ENCODE data around the gene INTS7.
"Not testable (repeated sequence)": the region's sequence is repeated elsewhere in the genome, so short reads cannot be mapped to it uniquely, and the experiment has no call there.

INTS7 gene

DNA sequence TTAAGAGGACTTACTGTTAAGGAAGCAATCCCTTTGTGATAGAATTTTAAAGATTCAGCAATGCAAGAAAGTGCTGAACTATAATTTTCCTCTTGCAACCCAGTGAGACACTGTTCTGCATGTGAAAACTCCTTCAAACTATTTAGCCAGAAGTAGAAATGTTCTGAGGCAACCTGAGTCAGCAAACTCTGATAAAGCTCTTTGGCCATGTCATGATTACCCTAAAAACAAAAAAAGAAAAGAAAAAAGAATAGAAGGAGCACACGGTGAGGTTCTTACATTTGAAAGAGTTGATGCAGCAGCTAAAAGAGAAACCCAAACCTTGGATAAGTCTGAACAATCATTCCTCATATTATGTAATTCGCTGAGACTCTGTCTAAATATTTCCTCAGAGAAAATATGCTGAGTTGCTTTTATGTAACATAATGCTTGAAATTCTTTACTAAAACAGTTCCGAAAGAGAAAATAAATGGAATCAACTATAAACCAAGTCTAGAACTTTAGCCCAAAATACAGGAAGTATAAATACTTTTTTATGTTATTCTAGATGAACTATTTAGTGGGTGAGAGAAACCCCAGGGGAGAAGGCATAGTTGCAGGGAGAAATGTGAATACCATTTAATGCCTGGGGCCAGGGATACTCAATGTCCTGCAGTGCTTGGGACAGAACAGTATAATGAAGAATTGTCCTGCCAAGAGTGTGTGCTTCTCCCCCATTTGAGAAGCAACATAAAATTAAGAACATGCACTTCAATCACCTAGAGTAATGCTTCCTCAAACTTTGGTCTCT is 60.0 kb downstream of the INTS7 start:
- no peak for DNase-seq

DNA sequence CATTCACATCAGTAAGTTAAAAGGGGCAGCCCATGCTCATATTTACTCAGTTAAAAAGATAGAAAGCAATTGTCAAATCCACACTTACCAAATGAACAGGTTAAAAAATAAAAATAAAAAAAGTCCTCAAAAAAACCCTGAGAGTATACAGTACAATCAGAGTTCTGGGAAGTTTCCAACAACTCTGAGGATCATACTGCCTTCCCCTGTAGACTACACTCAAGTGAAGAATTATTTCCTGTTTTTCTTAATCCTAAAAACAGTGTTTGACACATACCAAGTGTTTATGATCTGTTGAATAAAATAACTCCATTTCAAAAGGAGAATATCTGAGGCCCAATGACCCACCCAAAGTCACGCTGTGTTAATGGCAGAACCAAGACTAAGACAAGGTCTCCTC is 61.8 kb downstream of the INTS7 start:
- no peak for DNase-seq

DNA sequence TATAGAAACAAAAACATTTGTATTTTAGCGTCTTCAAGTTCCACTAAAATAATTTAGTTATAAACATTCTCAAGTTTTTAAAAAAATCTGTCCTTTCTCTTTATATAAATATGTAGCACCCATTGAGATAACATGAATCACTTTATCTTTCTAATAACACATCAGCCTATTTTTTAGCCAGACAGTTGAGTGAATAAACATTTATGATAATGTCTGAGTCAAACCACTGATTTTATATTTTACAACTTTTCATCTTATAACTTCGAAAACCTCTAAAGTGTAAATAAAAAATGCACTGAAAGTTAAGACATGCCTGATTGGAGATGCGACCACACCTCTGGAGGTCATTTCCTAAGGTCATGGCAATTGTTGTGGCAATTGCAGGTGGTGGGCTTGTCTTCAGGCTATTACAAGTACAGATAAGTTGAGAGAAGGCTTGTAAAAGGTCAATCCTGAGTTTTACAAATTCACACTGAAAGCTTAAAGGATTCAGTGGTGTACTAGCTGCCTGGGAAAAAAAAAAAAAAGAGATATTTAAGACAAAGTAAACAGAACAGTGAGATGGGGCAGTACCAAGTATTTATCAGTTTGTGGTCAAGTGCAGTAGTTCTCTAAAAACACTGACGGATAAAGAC is 67.0 kb downstream of the INTS7 start:
- DNase-seq, result no peak

DNA sequence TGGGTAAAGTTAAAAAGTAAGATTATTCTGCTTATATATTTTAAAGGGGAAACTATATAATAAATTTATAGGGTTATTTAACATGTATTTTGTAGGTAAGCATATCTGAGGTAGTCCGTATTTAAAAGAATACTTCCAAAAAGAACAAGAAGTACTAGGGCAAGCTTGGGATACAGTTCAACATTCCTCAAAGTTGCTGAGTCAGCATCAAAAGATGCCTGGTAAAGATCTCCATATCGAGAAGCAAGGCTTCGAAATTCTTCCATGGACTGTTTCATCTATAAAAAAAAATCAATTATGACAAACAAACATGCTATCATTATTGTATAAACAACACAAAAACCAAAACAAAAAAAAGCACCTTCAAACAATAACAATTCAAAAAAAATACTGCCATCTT is 67.7 kb downstream of the INTS7 start:
- DNase-seq, result no peak

DNA sequence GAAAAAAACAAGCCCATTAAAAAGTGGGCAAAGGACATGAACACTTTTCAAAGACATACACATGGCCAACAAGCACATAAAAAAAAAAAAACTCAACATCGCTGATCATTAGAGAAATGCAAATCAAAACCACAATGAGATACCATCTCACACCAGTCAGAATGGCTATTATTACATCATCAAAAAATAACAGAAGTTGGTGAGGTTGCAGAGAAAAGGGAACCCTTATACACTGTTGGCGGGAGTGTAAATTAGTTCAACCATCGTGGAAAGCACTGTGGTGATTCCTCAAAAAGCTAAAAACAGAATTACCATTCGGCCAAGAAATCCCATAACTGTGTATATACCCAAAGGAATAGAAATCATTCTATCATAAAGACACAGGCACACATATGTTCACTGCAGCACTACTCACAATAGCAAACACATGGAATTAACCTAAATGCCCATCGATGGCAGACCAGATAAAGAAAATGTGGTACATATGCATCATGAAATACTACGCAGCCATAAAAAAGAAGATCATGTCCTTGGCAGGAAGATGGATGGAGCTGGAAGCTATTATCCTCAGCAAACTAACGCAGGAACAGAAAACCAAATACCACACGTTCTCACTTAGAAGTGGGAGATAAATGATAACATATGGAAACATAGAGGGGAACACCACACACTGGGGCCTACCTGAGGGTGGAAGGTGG is 70.1 kb downstream of the INTS7 start:
- DNase-seq, result no peak

DNA sequence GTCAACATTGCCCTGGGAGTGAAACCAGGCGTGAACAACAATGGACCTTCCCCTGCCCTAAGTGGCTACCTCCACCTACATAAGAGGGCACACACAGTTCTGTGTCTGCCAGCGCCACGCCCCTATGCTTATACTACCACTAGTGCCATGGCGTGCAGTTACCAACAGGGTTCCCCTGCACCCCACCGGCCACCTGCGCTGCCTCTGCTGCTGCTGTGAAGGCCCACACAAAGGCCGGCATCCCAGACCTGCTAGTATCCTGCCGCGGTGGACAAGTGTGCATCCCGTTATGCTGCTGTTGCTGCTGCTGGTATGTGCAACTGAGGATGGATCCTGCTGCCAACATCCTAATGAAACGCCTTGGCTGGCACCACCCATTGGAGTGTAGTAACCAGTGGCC is 75.7 kb downstream of the INTS7 start:
- no peak for DNase-seq

DNA sequence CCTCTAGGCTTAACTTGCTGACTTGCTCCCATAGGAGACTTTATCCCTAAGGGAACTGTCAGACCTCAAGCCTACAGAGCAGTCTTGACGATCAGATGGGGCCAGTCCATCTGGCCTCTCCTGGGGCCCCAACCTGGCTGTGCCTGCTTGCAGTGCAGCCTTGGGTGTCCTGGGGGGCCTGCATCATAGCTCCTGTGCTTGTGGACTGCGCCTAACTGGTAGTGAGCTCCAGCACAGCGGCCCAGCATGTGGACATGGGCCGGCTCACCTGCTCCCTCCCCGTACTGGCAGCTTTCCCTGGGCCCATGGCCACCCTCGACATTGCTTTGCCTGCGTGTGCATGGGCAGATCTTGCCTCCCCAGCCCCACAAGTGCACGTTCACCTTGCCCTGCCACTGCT is 76.1 kb downstream of the INTS7 start:
- no peak for DNase-seq

DNA sequence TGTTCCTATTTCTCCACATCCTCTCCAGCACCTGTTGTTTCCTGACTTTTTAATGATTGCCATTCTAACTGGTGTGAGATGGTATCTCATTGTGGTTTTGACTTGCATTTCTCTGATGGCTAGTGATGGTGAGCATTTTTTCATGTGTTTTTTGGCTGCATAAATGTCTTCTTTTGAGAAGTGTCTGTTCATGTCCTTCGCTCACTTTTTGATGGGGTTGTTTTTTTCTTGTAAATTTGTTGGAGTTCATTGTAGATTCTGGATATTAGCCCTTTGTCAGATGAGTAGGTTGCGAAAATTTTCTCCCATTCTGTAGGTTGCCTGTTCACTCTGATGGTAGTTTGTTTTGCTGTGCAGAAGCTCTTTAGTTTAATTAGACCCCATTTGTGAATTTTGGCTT is 81.3 kb downstream of the INTS7 start:
- not testable (repeated sequence) for DNase-seq

DNA sequence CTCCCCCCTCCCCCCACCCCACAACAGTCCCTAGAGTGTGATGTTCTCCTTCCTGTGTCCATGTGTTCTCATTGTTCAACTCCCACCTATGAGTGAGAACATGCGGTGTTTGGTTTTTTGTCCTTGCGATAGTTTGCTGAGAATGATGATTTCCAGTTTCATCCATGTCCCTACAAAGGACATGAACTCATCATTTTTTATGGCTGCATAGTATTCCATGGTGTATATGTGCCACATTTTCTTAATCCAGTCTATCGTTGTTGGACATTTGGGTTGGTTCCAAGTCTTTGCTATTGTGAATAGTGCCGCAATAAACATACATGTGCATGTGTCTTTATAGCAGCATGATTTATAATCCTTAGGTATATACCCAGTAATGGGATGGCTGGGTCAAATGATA is 81.8 kb downstream of the INTS7 start:
- not testable (repeated sequence) for DNase-seq

DNA sequence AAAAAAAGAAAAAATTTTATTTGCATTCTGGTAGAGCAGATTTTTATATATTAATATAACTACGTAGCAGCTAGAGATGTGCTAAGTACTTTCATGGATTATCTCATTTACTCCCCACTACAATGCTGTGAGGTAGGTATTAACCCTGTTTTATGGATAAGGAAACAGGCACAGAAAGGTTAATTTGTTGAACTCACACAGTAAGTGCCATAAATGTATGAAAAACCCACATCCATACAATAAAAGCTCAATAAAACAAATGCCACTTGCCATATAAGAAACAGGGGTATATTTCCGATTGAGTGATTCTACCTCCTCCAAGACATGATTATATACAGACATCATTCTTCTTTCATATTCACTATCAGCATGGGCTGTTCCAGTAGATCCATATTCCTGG is 83.1 kb downstream of the INTS7 start:
- DNase-seq, result no peak

DNA sequence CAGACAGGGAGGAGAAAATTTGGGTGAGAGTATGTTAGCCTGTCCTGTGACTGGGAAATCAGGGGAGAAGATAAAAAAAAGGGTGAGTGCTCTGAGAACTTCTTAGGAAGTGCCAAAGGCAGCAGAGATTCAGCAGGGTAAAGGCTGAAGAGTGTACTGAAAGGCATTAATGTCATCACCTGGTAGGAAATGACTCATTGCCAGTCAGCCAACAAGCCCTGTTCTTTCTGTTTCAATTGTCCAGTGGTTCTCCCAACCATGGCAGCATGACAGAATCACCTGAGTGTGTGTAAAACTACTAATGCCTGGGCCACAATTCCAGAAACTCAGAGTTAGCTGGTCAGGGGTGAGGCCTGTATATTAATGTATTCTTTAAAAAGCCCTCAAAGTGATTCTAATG is 83.5 kb downstream of the INTS7 start:
- DNase-seq, result no peak

DNA sequence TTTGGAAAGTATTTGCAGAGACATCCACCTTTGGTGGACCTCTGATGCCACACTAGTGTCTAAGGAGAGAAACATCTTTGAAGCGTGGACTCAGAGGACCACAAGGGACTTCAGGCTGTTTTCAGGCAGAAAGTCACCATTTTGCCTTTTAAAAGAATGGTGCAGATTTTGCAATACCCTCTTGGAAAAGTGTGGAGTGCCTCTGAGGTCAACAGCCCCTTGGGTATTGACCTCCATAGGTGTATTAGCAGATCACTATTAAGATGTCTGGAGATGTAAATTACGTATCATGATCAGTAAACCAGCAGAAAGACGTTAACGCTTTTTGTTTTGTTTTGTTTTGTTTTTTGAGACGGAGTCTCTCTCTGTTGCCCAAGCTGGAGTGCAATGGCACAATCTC is 87.0 kb downstream of the INTS7 start:
- no peak for DNase-seq

DNA sequence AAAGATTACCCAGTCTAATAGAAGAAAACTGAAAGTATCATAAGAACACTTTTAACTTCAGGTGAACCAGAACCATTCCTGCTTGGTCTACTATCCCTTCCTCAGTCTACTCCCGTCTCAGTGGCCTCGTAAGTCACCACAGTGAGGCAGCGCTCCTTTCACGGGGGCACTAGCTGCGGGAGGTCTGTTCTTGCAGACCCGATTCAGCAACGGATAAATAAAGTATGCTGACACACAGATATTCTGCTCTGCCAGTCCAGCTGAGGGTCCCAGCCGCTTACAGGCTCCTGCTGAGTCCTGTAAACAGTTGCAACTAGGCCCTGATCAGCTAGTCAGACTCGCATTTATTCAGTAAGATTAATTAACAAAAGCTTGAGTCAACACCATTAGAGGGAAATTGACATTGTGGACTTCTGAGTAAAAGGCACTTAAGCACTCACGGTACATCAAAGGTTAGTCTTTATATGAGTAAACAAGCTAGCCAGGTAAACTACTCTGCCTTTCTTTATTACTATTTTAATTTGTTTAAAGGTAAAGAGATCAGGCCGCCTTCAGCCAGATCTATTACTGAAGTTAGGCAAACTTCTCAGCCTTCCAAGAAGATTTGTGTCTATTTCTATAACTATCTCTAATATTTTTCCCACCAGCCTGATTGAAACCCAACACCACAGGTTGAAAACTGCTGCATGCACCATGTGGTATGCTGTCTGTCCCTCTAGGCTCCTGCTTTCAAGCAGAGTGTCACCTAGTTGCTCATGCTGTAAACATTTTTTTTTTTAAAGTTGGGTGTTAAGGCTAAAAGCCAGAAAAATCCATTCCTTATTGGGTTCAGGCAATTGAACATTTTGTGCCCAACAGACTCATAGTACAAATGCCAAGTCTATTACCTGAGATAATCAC is 87.7 kb downstream of the INTS7 start:
- no peak for DNase-seq

DNA sequence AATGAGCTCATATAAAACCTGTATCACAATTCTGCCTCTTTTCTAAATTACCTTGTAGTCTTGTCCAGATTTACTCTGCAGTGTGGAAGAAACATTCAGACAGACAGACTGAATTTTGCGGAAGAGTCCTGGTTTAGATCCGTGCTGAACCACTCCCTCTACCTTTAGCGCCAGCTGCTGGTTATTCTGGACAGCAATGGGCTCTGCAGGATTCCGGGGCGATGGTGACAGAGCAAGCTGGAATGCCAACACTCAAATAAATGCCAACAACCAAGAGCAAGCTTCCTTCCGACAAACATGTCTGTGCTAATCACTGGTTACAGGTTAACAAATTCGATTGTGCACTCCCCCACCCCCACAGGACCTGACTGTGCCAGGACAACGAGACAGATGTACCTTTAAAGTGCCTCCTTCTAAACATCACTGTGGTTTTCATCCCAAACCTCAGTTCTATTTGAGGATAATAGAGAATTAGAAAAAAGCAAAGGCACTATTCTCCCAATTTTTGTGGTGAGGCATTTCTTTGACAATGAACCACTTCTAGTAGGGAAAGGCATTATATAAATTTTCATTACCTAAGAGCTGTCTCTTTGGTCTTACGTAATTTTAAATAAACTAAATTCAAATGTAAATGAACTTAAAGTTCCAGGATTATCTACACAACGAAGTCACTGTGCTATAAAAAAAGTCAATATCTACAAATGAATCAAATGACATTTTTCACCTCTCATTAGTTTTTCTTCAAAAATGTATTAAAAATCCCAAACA is 90.4 kb downstream of the INTS7 start:
- no peak for DNase-seq

DNA sequence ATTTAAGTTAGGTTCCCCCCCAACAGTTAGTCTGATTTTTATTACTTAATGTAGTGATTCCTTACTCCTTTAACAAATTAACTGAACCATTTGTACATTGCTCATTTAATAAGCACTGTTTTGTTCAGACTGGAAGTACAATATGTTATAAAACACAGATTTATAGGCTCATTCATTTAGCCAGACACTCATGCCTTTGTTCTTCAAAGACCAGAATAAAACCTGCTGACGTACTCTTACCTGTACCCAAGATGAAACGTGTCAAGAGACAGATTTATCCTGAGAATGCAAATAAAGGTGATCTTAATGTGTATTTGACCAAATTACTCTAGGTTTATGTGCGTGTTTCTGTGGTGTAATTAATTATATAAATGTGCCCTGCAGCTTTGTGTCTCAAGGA is 92.8 kb downstream of the INTS7 start:
- DNase-seq, result no peak

DNA sequence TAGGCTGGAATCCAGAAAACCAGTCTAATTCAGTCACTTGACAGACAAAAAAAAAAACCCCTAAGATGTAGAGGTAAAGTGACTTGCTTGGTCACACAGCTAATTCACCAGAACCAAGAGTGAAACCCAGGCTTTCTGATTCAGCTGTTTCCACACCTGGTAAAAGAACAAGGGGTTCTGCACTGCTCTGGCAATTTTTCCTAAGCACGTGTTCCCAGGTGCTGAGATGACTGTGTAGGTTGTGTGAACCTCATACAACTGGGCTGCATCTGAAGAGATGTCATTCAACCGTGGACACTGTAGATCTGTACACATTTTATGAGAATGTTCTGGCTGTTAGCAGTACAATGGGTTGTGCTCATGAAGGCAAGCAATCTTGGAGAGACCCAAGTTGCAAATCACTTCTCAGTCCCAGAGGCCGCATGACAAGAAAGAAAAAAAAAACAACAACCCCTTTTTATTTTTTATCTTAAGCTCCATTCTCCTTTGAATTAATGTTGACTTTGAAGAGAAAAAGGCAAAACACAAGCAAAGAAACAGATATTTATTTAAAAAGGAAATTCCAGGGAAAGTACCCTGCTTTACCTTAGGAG is 95.4 kb downstream of the INTS7 start:
- no peak for DNase-seq

DNA sequence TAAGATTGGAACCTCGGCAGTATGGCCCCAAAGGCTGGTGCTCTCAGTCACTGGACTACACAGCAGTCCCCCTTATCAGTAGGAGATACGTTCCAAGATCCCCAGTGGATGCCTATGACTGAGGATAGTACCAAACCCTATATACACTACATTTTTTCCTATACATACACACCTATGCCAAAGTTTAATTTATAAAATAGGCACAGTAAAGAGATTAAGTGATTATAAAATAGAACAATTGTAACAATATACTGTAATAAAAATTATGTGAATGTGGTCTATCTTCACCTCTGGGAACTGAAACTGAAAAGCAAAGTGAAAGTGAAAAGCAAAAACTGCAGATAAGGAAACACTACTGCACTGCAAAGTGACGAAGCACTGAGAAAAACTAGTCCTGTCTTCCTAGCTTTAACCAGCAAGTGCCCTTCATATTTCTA is 96.8 kb downstream of the INTS7 start:
- DNase-seq, result no peak

DNA sequence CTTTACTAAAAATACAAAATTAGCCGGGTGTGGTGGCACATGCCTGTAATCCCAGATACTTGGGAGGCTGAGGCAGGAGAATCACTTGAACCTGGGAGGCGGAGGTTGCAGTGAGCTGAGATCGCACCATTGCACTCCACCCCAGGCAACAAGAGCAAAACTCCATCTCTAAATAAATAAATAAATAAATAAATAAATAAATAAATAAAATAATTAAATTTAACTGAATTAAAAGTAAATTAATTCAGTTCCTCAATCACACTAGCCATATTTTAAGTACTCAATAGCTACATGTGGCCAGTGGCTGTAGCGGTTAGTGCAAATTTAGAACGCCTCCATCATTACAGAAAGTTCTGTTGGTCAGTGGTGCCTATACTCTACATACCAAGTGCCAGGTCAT is 97.9 kb downstream of the INTS7 start:
- DNase-seq, result not testable (repeated sequence)

DNA sequence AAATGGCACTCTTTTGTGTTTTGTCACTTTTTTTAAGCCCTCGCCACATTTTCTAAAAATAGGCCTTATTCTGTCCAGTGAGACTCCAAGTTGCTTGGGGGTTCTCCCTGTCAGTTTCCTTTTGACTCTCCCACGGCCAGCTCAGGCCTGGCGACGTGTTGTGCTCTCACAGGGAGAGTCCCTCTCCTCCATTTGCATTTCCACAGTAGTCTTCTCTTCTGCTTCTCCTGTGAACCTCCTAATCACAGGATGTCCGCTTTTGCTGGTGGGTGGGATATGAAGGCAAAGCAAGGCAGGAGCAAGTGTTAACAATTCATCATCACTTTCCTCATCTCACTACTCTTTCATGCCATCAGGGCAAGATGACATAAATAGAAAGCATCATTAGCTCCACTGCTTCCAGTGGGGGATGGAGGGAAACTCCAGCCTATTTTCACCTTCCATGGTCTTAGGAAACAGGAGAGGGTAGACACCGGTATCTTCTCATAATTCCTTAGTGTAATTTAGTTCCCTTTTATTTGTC is 99.8 kb downstream of the INTS7 start:
- no peak for DNase-seq

DNA sequence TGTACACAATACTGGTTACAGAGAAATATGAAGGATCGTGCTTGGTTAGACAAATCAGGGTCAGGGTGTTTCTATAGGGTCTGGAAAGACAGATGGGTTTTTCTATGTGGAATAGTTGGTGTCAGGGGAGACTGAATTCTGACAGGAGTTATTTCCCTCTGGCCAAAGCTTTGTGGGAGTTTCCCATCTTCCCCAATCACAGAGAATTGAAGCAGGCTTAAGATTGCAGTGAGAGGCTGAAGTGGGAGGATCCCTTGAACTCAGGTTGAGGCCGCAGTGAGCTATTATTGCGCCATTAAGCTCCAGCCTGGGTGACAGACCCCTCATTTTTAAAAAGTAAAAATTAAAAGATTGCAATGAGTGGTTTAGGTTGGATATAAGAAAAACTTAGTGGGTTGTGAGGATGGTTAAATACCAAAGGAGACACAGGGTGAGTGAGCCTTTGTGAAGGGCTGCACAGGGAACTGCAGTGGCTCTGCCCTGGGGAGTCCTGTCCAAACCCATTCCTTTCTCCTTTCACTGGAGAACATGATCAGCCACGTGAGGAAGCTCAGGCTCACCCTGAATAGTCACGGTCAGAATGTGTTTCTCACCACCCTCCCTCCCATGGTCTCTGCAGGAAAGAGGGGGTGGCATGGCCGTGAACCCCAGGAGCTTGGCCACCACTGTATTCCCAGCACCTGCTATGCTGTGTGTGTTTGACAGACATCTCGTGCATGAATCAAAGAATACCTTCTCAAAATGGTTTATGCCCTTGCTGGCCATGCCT is 101.2 kb downstream of the INTS7 start:
- DNase-seq, result no peak

DNA sequence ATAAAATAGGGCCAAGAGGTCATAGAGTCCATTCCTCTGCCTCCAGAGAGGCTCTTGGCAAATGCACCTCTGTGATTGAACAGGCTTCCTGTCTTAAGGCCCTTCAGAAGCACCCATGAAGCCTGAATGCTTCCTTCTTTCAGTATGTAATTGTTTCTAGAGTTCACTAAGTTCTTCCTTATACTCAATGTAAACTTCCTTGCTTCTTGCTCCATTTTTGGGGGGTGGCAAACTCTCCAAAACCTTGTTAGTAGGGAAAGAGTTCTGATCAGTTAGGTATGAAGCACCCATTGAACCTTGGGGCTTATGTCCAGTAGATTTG is 102.5 kb downstream of the INTS7 start:
- no peak for DNase-seq

Data from SHP77 treated with DMSO at 0.1 percent for 48 hours (cell line).